ENCODE data around the gene ARHGAP32.
"Not testable (repeated sequence)": the region's sequence is repeated elsewhere in the genome, so short reads cannot be mapped to it uniquely, and the experiment has no call there.

The ARHGAP32 gene

DNA sequence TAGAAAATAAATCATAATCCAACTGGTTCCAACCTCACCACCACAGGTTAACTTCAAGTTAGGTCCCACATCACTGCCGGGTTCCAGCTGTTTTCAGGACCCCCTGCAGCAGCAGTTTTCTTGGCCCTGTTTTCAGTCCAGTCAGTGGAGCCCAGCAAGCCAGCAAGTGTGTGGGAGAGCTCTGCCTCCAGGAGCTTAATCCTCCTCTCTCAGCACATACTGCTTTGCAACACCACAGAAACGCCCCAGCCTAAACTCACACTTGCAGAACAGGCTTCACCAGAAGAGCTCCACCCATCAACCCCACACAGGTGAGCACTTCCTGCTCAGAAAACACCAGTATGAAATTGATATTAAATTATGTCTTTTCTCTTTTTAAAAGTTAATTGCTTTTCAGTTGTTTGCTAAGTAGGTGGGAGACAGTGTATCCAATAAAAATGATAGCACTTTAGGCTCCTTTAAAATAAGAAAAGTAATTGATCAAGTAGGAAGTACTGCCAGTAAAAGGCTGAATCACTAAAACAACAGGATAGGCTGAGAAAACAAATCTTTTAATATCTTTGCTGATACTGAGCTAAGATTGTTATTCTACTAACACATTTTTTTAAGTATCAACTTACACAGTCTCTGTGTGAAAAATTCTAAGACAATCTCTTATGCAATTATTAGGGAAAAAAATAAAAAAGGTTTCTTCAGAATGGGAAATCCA is 168.0 kb downstream of the ARHGAP32 start:
- DNase-seq (ENCODE audit: low read depth), result no peak

DNA sequence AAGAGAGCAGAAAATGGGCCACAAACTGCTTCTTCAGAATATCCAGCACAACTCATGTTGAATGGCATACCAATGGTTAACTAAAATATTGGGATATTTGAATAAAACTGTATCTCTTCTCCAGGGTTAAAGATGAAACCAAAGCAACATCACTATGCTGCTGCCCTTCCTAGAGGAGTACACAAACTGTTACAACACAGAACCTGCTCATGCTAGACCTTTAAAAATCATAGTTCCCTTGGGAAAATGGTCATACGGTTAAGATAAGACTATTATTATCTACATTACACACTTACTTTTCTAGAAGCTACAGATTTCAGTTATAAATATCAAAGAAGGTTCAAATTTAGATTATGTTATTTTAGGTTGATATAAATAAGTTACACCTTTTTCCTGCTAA is 170.8 kb downstream of the ARHGAP32 start:
- no peak for DNase-seq (ENCODE audit: low read depth)

DNA sequence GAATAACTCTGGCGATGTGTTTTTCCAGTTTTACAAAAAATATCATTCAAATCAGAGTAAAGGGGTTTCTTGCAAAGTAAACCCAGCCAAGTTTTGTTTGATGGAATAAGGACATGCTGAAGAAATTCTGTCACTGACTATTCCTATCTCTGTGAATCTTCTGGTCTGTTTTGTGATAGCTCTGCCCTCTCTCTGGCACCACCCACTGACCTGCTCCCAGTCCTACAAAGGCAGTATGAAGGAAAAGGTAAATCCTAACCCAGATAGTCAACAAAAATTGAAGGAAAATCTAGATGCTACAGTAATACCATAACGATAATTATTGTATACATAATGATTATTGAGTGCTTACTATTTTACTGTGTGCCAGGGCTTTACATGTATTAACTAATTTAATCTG is 173.1 kb downstream of the ARHGAP32 start:
- no peak for DNase-seq (ENCODE audit: low read depth)

DNA sequence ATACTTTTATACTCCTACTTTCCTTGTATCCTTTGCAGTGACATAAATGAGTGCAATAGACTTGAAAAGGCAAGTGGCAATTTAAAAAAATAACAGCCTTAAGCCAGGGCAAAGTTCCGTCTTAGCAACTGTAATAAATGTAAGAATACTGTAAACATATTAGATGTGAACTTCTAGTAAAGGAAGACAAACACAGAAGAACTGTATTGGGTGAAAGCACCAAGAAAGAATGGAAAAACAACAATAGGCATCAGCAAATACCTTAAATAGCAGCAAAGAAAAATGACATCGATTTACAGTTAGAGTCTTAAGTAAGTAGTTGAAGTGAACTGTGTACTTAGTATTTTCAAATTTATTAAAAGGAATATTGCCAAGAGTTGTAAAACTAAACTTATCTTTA is 174.0 kb downstream of the ARHGAP32 start:
- DNase-seq (ENCODE audit: low read depth), result no peak

DNA sequence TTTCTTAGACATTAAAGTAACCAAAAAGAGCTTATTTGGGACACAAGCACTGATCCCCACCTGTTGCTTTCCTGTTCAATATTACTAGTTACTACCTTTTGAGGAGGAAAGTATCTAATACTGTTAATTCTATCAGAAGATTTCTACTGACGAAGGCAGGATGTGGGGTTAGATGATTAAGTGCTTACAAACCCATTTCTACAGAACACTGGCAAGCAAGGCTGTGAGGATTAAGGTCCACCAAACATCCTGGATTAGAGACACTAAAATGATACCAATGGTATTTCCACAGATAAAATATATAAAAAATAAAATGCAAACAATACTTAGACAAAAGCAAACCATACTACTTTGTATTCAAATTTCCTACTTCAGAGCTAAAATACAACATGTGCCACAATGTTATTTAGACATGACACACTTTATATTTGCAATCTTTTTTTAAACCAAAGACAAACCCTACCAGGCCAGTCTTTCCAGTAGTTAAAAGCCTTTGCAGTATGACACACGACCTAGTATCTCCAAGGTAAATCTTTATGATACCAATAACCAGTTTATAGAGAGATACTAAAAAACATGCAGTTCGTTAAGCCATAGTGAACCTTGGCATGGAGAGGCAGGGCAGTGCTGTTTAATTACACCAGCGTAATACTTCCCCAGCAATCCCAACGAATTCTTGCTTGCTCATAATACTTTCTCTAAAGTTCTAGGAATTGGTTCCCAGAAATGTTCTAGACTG is 178.2 kb downstream of the ARHGAP32 start:
- DNase-seq (ENCODE audit: low read depth), result no peak

DNA sequence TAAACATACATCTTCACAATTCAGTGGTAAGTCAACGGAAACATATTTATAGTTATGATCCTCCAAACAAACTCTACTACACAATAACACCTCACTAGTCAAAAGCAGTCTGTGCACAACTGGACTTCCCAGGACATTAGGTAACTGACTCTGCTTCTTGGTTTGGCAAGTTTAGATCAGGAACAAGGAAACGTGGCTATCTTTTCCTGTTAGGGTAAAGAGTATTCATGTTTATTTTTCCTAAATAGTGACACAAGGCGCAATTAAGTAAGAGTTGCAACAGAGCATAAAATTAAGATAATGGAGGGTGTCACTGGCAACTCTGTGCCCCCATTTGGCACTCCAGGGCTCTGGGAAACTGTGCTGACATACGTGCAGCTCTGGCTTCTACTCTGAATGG is 179.2 kb downstream of the ARHGAP32 start:
- no peak for DNase-seq (ENCODE audit: low read depth)

DNA sequence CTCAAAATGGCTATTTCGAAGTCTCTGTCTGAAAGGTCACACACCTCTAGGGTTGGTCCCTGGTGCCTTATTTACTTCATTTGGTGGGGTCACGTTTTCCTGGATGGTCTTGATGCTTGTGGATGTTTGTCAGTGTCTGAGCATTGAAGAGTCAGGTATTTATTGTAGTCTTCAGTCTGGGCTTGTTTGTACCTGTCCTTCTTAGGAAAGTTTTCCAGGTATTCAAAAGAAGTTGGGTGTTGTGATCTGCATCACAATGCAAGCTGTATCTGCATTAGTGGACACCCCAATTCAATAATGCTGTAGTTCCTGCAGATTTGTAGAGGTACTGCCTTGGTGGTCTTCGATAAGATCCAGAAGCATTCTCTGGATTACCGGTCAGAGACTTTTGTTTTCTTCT is 186.0 kb downstream of the ARHGAP32 start:
- no peak for DNase-seq (ENCODE audit: low read depth)

DNA sequence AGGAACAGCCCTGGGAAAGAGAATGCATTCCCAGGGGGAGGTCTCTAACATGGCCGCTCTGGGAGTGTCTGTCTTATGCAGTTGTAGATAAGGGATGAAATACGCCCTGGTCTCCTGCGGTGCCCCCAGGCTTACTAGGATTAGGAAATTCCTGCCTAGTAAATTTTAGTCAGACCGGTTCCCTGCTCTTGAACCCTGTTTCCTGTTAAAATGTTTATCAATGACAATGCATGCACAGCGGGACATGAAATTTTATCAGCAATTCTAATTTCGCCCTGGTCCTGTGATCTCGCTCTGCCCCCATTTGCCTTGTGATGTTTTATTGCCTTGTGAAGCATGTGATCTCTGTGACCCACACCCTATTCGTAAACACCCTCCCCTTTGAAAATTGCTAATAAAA is 193.0 kb downstream of the ARHGAP32 start:
- not testable (repeated sequence) for DNase-seq (ENCODE audit: low read depth)

DNA sequence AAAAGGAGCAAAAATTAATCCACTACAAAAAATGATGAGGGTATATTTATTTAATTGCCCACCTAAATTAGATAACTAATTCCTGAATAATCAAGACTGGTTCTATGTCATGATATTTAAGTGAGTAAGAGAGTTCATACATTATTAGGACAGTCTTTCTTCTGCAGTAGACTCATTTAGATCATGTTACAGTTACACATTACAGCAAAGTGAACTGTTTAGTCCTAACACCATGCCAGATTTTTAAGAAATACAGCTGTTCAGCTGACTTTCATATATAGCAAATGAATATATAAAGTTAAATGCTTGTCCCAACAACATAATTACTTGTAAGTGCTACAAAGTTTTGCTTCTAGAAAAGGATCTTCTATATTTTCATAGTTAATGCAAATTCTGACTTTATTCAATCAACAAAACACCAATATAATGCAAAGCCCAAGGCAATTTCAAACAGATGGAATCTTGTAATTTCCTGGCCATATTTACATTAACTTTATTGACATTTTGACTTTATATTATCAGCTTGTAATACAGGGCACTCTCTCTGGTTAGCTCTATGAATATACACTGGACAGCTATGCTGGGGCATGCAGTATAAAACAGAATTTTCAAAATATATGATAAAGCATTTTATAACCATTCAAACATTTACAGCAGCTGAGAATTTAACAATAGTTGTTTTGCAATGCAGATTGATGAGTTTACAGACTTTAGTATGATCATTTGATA is 203.7 kb downstream of the ARHGAP32 start:
- DNase-seq (ENCODE audit: low read depth), result no peak

DNA sequence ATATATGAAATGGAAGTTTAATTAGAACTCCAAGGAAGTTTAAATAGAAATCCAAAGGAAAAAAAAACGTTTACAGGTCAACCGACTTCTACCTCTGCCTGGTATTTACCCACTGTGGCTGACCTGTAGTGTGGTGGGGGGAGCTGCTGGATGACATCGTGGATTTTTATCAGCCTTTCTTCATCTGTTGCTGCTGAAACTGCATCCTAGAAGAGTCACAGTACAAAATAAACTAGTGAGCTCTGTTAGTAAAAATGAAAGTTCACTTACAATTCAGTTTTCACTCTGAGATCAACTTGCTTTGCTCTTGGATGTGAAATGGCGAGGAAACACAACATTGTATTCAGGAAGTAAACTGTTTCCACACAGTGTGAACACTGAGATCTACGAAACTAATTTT is 206.2 kb downstream of the ARHGAP32 start:
- DNase-seq (ENCODE audit: low read depth), result no peak

DNA sequence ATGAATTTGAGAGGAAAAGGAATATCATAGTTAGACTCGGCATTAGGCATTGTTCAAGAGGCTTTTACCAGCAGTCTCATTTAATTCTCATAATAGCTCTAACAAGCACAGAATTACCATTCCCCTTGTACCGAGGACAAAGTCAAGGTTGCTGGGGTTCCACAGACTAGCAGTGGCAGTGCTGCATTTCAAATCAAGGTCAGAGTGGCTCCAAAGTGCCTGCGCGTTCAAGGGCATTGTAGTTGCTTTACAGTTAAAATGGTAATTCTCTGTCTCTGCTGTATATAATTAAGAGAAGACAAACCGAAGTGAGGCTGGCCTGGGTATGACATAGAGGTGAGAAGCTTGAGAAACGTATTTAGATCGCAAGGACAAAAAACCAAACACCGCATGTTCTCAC is 209.1 kb downstream of the ARHGAP32 start:
- no peak for DNase-seq (ENCODE audit: low read depth)

DNA sequence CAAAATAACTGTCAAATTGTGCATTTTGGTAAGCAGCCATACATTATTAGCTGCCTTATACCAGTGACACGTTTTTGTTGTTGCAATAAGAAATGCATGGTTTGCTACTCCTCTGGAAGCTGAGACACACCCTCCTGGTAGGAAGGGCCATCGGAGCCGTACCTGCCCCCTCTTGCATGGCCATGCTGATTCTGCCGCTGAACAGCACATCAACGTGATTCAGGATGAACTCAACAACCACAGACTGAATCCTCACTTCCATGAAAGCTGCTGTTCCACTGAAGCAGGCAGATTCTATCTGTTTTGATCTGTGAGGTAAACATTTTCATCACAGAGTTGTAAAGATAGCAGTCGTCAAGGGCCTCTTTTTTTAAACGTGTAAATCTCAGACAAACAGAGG is 210.9 kb downstream of the ARHGAP32 start:
- DNase-seq (ENCODE audit: low read depth), result no peak

DNA sequence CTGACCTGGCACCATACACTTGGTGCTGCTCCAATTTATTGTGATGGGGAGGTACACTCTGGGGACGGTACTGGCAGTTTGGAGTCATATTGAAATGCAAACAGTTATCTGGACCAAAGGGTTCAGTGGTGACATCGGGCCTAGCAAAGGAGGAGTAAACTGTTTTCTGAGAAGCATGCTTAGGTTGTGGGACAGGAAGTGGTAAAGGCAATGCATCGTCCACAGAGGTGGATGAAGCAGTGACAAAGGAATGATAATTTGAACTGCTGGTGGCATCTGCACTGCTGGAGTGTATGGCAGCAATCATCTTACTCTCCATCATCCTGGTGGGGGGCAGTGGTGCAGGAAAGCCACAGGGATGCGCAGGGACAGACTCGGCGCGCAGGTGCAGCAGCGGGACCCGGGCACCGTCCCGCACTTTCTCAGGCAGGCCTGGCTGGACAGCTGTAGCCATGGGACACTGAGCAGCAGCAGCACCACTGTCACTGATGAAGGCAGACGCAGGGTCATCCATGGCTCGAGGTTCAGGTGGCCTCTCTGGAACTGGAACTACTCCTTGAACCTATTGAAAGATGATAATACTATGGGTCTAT is 221.4 kb downstream of the ARHGAP32 start:
- no peak for DNase-seq (ENCODE audit: low read depth)

DNA sequence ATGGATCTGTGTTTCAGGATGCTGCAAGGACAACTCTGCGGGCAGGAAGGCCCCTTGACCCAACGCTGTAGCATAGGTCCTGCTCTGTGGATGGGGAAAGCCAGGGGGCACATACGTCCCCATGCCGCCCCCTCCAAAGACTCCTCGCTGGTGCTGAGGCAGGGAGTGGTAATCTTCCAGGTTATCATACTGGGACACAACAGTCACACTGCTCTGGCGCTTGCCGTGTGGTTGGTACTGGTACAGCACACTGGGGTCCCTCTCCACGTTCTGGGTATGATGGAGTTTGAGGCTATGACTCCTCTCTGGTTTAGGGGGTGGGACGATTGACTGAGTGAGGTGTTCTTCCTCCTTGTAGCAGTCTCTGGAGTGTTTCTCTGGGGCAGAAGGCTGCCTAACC is 223.2 kb downstream of the ARHGAP32 start:
- no peak for DNase-seq (ENCODE audit: low read depth)

DNA sequence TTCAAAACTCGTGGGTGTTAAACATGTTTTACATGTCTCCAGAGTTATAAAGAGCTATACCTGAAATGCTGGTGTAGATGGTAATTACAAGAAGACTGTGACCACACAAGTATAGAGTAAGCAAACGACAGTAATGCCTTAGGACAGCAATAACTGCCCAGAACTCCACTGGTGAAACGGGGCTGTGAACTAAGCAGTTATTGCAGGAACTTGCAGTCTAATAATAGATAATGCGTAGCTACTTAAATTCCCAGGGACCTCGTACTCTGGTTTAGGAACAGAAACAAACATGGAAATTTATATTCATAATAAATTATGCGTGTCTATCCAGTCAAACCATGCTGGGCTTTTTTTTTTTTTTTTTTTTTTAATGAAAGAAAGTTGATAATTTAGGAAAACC is 224.5 kb downstream of the ARHGAP32 start:
- DNase-seq (ENCODE audit: low read depth), result no peak

DNA sequence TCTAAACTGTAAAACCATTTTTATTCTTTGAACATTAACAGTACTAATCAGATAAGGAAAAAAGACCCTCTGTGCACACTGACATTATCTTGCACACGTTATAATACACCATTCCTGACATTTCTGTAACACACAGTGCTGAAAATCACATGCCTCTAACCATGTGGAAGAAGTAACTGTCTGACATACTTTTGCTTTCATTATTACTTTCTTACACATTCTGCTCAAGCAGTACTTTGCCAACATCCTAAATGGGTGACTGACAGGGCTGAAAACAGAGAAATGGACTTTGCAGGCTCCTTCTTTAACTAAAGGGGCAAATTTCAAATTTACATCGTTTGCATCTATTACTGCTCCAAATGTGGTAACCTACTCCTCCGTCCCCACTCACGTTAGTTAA is 226.6 kb downstream of the ARHGAP32 start:
- DNase-seq (ENCODE audit: low read depth), result no peak

DNA sequence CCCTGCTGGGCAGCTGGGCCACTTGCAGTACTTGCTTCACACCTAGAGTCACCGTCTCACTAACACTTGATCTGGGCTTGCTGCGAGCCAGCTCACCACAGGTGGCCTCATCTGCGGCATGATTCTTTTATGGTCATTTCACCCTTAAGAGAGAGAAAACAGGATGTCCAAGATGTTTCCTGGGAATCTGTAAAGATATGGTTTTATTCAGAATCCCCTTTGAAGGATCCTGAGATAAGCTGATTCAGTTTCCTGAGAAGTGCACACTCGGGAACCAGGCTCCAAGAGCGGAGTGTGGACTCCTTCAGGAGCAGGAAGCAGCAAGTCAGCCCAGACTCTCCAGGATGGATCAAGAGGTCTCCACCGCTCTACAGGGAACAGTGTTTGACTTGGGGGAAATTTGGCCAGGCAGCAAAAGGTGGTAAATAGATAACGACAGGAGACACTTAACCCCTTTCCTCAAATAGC is 227.6 kb downstream of the ARHGAP32 start:
- DNase-seq (ENCODE audit: low read depth), result no peak

DNA sequence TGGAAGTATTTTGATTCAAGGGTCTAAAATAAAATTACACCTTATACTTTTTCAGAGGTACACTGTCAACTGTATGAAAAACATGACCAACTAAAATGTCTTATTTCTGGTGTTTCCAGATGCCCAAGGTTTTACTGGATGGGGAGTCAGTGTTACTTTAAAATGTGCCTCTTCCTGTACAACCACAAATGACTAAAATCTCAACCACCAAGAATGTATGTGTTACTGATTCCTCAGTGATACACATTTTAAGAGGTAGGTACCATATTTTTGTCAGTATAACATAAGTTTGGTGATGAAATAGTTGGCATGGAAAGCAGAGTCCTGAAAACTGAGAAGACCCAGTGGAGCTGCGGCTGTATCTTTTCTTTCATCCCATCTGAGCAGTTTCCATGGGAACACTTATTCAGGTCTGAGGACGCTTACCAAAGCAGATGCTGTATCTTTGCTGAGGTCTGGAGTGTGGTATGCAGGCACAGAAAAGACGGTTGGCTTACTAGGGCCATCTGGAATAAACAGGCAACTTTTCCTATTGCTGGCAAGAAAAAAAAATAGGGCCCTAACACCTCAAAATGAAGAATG is 228.3 kb downstream of the ARHGAP32 start:
- no peak for DNase-seq (ENCODE audit: low read depth)

DNA sequence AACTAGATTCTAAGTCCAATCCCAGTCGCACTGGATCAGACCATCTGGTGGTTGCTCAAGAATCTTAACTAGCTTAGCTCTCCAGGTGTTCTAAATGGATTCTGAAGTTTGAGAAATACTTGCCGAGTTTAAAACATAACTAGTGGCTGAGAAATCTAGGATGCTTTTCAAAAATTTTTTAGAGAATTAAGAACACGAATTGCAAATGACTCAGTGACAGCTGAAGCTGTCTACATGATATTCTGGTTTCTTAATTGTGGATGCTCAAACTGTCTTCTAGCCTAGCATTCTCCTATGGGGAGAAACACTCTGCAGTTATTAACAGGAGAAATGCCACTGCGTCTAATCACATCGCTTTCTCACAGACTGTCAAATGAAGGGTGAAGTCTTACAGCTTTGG is 229.2 kb downstream of the ARHGAP32 start:
- DNase-seq (ENCODE audit: low read depth), result no peak

DNA sequence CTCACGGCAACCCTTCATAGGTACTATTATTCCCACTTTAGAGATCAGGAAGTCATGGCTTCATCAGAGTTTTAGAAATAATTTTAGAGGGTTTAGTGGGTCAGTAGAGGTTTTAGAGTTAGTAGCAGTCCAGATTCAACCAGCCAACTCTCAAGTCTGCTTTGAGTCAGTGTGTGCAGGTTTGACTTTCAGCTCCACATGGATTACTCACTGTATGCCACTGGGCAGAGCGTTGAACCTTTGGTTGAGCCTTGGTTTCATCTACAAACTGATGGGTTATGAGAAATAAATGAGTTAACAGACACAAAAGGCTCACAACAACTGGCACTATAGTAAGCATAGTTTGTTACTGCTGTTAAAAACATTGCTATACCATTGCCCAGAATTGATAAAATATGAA is 230.5 kb downstream of the ARHGAP32 start:
- DNase-seq (ENCODE audit: low read depth), result no peak

DNA sequence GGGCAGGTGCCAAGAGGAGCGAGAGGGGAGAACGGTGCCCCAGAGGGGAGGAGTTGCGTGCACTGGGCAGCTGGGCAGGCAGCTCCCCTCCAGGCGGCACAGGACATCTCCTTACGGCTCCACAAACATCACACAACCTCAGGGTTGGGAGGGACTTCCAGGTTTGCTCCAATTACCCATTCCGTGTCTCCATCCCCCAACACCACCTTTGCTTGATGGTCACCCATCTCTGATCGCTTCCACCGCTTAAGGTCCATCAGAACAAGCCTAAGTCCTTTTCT is 235.0 kb downstream of the ARHGAP32 start:
- DNase-seq (ENCODE audit: low read depth), result no peak

DNA sequence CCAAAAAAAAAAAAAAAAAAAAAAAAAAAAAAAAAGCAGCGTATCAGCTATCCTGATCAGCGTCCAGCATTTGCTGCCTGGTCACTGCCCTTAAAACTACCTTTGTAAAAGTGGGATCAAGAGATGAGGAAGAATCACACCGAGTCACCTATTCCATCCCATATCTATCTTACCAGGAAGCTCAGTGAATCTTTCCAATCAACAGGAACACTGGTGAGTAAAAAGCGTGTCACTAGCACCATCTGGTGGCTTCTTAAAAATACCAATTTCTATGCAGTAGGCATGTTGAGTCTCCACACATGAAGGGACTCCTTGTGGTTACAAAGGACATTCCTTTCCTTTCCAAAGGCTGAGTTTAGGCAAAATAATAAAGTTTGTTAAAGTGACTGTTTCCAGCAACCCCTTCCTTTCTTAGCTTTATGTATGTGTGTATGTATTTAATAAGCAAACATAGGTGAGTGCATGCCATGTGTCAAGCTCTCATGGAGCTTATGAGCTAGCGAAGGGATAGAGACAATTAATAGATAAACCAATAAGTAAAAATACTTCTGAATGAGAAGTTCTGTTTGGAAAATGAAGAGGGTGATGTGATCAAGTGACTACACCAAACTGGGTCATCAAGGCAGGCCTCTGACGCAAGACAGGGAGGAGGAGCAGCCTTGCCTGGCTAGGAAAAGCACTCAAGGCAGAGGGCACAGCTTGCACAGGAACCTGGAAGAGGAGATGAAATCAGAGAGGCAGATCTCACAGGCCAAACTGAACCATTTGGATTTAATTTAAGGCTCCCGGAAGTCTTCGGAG is 235.5 kb downstream of the ARHGAP32 start:
- DNase-seq (ENCODE audit: low read depth), result no peak

All from stimulated activated CD8-positive, alpha-beta memory T cell treated with anti-CD3 and anti-CD28 coated beads, Interleukin-7, amount 100 ng/mL, for 24 hours (primary cell).